ENCODE results near the gene WLS. TPM values are rescaled to one million over a fixed set of nuclear protein-coding genes. Genes with fewer than 3 reads are reported as not detected.
"Not testable (repeated sequence)": the region's sequence is repeated elsewhere in the genome, so short reads cannot be mapped to it uniquely, and the experiment has no call there.

Gene WLS
- total and polyA plus RNA-seq, 4 donors: 29.9 to 81.5 (median 51.8) TPM

DNA sequence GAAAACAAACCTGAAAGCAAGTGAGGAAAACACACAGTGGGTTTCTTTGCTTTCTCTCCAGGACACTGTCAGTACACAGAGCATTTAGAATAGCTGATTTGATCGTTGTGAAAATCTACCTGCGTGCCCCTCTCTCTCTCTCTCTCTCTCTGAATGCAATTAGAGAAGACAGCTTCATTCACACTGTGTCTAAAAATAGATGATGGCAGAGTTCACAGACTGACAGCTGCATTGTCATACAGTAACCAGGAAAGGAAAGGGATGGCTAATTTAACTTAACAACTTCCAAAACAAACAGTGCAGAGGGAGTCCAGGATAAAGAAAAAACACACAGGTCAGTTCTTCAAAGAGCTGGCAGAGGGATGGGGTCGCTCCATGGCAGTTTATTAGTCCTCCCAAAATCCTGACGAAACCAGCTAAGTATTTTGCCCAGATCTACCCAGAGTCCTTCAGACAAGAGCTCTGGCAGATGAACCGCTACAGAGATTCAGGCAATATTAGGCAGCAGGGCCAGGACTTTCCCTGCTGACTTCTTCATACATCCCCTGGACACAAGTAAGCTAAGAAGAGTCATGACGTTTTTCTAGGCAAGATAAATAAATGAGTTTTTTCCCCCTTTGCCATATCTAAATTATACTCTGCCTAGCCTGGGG lies 58.9 kb downstream of the WLS start:
- peak overlapping the region; percentile 21 to 25 for H3K27ac ChIP-seq (ENCODE audit: low read depth in 1 of 2, low read length in 2 of 2)
- peak; percentile 55 for ATAC-seq (ENCODE audit: low FRiP score)
- H3K9me3 ChIP-seq (ENCODE audit: control insufficient read depth, low read length): no peaks in the 10 kb centered on the region
- intact Hi-C loops (cut with DNase I): loop anchor here in 1 of 2 donors (5.0 kb wide), 1 partner anchor 59 kb away; the partner anchor contains the start of gene WLS
- DNase-seq: no peak
- no peaks in the 10 kb centered on the region for H3K36me3 ChIP-seq (ENCODE audit: control insufficient read depth in 1 of 2, insufficient read depth in 2 of 2, low read length in 1 of 2)
- peaks cover 2 to 30% of the 10 kb centered on the region in 2 donors for H3K4me1 ChIP-seq (ENCODE audit: control insufficient read depth in 1 of 2, insufficient read depth in 2 of 2, low read length in 2 of 2)
- 19% methylated on average over 6 of the region's 6 CpGs for WGBS, 2 donors
- no peak overlapping the region for H3K4me3 ChIP-seq (ENCODE audit: low read length in 2 of 2)
- H3K27me3 ChIP-seq (ENCODE audit: control insufficient read depth in 1 of 2, insufficient read depth in 2 of 2, low read length in 1 of 2): no peaks in the 10 kb centered on the region

DNA sequence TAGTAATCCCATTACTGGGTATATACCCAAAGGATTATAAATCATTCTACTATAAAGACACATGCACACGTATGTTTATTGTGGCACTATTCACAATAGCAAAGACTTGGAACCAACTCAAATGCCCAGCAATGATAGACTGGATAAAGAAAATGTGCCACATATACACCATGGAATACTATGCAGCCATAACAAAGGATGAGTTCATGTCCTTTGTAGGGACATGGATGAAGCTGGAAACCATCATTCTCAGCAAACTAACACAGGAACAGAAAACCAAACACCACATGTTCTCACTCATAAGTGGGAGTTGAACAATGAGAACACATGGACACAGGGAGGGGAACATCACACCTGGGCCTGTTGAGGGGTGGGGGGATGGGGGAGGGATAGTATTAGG lies 60.5 kb downstream of the WLS start:
- intact Hi-C loops (cut with DNase I): loop anchor here in 1 of 2 donors (5.0 kb wide), 1 partner anchor 61 kb away; the partner anchor contains the start of gene WLS
- 34 to 67% methylated on average over 1 of the region's 1 CpG for WGBS, 2 donors
- H3K9me3 ChIP-seq (ENCODE audit: control insufficient read depth, low read length); ATAC-seq (ENCODE audit: low FRiP score); H3K27me3 ChIP-seq (ENCODE audit: control insufficient read depth in 1 of 2, insufficient read depth in 2 of 2, low read length in 1 of 2); DNase-seq; H3K27ac ChIP-seq (ENCODE audit: low read depth in 1 of 2, low read length in 2 of 2); H3K36me3 ChIP-seq (ENCODE audit: control insufficient read depth in 1 of 2, insufficient read depth in 2 of 2, low read length in 1 of 2); H3K4me3 ChIP-seq (ENCODE audit: low read length in 2 of 2): not testable (repeated sequence)
- peaks cover 3 to 32% of the 10 kb centered on the region in 2 donors for H3K4me1 ChIP-seq (ENCODE audit: control insufficient read depth in 1 of 2, insufficient read depth in 2 of 2, low read length in 2 of 2)

DNA sequence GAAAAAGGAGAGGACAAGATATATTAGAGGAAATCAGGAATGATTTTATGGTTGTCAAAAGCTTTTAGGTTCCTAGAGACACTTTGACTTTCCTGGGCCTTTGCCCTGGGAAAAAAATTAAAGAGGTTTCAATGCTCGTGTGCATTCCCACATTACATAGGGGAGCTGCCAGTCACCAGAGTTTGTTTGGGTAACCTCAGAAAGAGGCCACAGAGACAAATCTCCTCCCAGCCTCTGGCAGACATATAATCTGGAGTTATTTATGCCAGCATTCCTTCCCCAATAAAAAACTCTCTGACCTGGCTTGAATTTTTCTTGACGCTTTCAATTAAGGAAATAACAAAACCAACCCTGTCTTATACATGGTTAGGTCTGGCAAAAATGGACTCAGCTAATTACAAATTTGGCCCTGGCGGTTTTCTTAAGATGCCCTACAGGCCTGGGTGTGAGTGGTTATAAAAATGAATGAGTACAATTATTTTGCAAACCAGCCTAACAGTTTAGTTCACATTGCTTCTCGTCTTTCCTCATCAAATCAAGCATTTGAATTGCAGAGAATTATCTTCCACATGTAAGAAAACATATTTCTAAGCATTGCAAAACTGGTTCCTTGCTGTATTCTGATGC lies 63.7 kb downstream of the WLS start:
- intact Hi-C loops (cut with DNase I): no loop called here
- H3K27me3 ChIP-seq (ENCODE audit: control insufficient read depth in 1 of 2, insufficient read depth in 2 of 2, low read length in 1 of 2): no peaks in the 10 kb centered on the region
- no peak overlapping the region for H3K27ac ChIP-seq (ENCODE audit: low read depth in 1 of 2, low read length in 2 of 2)
- ATAC-seq (ENCODE audit: low FRiP score) (no peak), DNase-seq (no peak)
- H3K4me3 ChIP-seq (ENCODE audit: low read length in 2 of 2): no peak overlapping the region
- H3K4me1 ChIP-seq (ENCODE audit: control insufficient read depth in 1 of 2, insufficient read depth in 2 of 2, low read length in 2 of 2): peaks cover 1 to 17% of the 10 kb centered on the region in 2 donors
- no peaks in the 10 kb centered on the region for H3K36me3 ChIP-seq (ENCODE audit: control insufficient read depth in 1 of 2, insufficient read depth in 2 of 2, low read length in 1 of 2)
- WGBS, 2 donors: 3 to 7% methylated on average over 4 of the region's 4 CpGs
- H3K9me3 ChIP-seq (ENCODE audit: control insufficient read depth, low read length): no peaks in the 10 kb centered on the region

DNA sequence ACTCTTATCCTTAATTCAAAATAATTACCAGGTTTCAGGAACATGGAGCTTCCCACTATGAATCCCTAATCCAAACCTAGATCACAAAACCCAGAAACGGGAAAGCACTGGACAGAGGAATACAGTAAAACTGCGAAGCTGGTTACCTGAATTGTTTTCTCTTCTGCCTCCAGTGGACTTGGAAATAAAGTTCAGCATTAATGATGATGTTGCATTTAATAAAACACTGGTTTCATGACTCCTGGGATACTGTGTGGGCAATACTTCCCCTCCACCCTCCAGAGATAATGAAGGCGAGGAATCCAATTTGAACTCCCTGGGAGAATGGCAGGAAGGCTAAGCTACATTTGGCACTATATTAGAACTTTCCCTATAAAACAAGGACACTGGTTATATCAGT lies 65.1 kb downstream of the WLS start:
- DNase-seq: no peak
- no peak for ATAC-seq (ENCODE audit: low FRiP score)
- intact Hi-C loops (cut with DNase I): no loop called here
- Histone ChIP-seq H3K4me1 (ENCODE audit: control insufficient read depth in 1 of 2, insufficient read depth in 2 of 2, low read length in 2 of 2) (peaks cover 1 to 14% of the 10 kb centered on the region in 2 donors), H3K27me3 (ENCODE audit: control insufficient read depth in 1 of 2, insufficient read depth in 2 of 2, low read length in 1 of 2) (no peaks in the 10 kb centered on the region), H3K9me3 (ENCODE audit: control insufficient read depth, low read length) (no peaks in the 10 kb centered on the region), H3K4me3 (ENCODE audit: low read length in 2 of 2) (no peak overlapping the region), H3K27ac (ENCODE audit: low read depth in 1 of 2, low read length in 2 of 2) (no peak overlapping the region), H3K36me3 (ENCODE audit: control insufficient read depth in 1 of 2, insufficient read depth in 2 of 2, low read length in 1 of 2) (no peaks in the 10 kb centered on the region)
- WGBS, 2 donors: 94 to 96% methylated on average over 3 of the region's 3 CpGs

DNA sequence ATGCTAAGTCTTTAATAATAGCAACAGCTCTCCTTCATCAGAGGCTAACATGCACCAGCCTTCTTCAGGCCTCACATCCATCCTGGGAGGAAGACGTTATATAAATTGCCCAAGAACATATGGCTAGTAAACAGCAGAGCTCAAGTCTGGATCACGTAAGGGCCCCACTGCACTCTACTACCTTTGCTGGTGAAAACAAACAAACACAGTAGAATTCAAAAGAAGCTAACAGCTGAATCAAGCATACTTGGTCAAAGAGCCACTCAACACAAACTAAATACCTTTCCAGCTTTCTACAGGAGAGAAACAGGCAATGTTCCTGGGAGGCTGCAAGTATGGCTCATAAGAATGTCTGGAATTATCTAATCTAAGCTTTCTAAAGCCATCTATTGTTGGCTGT lies 66.0 kb downstream of the WLS start:
- peaks cover 1 to 14% of the 10 kb centered on the region in 2 donors for H3K4me1 ChIP-seq (ENCODE audit: control insufficient read depth in 1 of 2, insufficient read depth in 2 of 2, low read length in 2 of 2)
- H3K36me3 ChIP-seq (ENCODE audit: control insufficient read depth in 1 of 2, insufficient read depth in 2 of 2, low read length in 1 of 2): no peaks in the 10 kb centered on the region
- H3K4me3 ChIP-seq (ENCODE audit: low read length in 2 of 2): no peak overlapping the region
- no peaks in the 10 kb centered on the region for H3K9me3 ChIP-seq (ENCODE audit: control insufficient read depth, low read length)
- WGBS, 2 donors: 89 to 94% methylated on average over 2 of the region's 2 CpGs
- H3K27me3 ChIP-seq (ENCODE audit: control insufficient read depth in 1 of 2, insufficient read depth in 2 of 2, low read length in 1 of 2): no peaks in the 10 kb centered on the region
- ATAC-seq (ENCODE audit: low FRiP score): no peak
- DNase-seq: no peak
- no peak overlapping the region for H3K27ac ChIP-seq (ENCODE audit: low read depth in 1 of 2, low read length in 2 of 2)
- intact Hi-C loops (cut with DNase I): no loop called here

DNA sequence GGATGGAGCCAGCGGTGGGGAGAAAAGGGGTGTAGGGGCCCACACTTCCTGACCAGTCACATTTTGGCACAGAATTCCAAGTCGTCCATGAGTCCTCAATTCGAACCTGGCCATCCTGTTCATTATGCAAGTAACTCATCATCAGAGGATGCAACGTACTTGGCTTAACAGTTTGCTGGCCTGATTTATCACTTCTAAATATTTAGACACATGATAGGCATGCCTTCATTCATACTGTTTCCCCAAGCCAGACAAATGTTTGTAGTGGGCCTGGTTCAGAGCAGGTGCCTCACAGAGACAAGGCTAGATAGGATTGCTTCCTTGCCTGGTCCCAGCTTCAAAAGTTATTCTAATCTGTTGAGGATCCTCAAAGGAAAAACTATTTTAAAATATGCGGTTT lies 66.7 kb downstream of the WLS start:
- H3K4me1 ChIP-seq (ENCODE audit: control insufficient read depth in 1 of 2, insufficient read depth in 2 of 2, low read length in 2 of 2): peaks cover 1 to 14% of the 10 kb centered on the region in 2 donors
- no peak overlapping the region for H3K27ac ChIP-seq (ENCODE audit: low read depth in 1 of 2, low read length in 2 of 2)
- no peak for DNase-seq

DNA sequence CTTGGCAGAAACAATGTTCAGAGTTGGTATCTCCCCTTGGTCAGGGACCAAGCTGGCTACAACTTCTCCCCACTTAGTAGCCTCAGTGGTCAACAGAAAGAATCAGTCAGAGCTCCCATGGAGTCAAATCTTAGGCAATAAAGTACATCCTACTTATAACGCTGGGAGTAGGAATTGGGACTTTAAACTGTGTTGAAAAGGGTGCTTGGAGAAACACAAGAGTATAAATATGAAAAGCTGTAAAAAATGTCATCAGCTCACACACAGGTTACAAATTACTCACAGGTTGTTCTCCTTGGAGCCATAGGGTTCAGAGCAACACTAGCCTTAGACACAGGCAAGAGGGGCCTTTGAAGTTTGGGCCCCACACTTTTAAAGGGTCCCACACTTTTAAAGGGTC lies 67.4 kb downstream of the WLS start:
- H3K9me3 ChIP-seq (ENCODE audit: control insufficient read depth, low read length): no peaks in the 10 kb centered on the region
- no peak overlapping the region for H3K27ac ChIP-seq (ENCODE audit: low read depth in 1 of 2, low read length in 2 of 2)
- no peak for DNase-seq
- H3K4me3 ChIP-seq (ENCODE audit: low read length in 2 of 2): no peak overlapping the region
- H3K36me3 ChIP-seq (ENCODE audit: control insufficient read depth in 1 of 2, insufficient read depth in 2 of 2, low read length in 1 of 2): no peaks in the 10 kb centered on the region
- H3K4me1 ChIP-seq (ENCODE audit: control insufficient read depth in 1 of 2, insufficient read depth in 2 of 2, low read length in 2 of 2): peaks cover 1 to 14% of the 10 kb centered on the region in 2 donors
- no peak for ATAC-seq (ENCODE audit: low FRiP score)
- no peaks in the 10 kb centered on the region for H3K27me3 ChIP-seq (ENCODE audit: control insufficient read depth in 1 of 2, insufficient read depth in 2 of 2, low read length in 1 of 2)
- WGBS, 2 donors: 77 to 87% methylated on average over 1 of the region's 1 CpG
- intact Hi-C loops (cut with DNase I): no loop called here

More for the DNA sequence above, 66.7 kb downstream of the WLS start:
- 81 to 93% methylated on average over 5 of the region's 5 CpGs for WGBS, 2 donors
- Histone ChIP-seq H3K36me3 (ENCODE audit: control insufficient read depth in 1 of 2, insufficient read depth in 2 of 2, low read length in 1 of 2) (no peaks in the 10 kb centered on the region), H3K9me3 (ENCODE audit: control insufficient read depth, low read length) (no peaks in the 10 kb centered on the region), H3K27me3 (ENCODE audit: control insufficient read depth in 1 of 2, insufficient read depth in 2 of 2, low read length in 1 of 2) (no peaks in the 10 kb centered on the region), H3K4me3 (ENCODE audit: low read length in 2 of 2) (no peak overlapping the region)
- ATAC-seq (ENCODE audit: low FRiP score): no peak
- intact Hi-C loops (cut with DNase I): no loop called here

DNA sequence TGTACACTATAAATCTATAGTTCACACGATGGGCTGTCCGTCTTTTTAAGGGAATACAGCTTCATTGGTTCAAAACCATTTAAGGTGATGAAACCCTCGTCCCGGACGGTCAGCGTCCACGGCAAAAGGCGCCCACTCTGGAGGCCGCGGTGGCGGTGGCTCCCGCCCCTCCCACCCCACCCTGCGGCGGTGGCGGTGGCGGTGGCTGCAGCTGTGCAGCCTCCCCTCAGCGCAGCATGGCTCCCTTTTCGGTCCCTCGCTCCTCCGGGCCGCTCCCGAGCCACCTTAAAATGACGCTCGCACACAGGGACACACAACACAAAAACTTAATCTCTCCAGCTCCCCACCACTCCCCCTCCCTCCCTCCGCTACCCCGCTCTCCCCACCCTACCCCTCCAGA lies 69.1 kb downstream of the WLS start:
- 96 to 97% methylated on average over 26 of the region's 26 CpGs for WGBS, 2 donors
- Histone ChIP-seq H3K27ac (ENCODE audit: low read depth in 1 of 2, low read length in 2 of 2) (no peak overlapping the region), H3K4me3 (ENCODE audit: low read length in 2 of 2) (no peak overlapping the region), H3K36me3 (ENCODE audit: control insufficient read depth in 1 of 2, insufficient read depth in 2 of 2, low read length in 1 of 2) (no peaks in the 10 kb centered on the region), H3K4me1 (ENCODE audit: control insufficient read depth in 1 of 2, insufficient read depth in 2 of 2, low read length in 2 of 2) (peaks cover under 1 to 3% of the 10 kb centered on the region in 2 donors), H3K9me3 (ENCODE audit: control insufficient read depth, low read length) (no peaks in the 10 kb centered on the region), H3K27me3 (ENCODE audit: control insufficient read depth in 1 of 2, insufficient read depth in 2 of 2, low read length in 1 of 2) (no peaks in the 10 kb centered on the region)
- intact Hi-C loops (cut with DNase I): no loop called here
- DNase-seq (no peak), ATAC-seq (ENCODE audit: low FRiP score) (no peak)

DNA sequence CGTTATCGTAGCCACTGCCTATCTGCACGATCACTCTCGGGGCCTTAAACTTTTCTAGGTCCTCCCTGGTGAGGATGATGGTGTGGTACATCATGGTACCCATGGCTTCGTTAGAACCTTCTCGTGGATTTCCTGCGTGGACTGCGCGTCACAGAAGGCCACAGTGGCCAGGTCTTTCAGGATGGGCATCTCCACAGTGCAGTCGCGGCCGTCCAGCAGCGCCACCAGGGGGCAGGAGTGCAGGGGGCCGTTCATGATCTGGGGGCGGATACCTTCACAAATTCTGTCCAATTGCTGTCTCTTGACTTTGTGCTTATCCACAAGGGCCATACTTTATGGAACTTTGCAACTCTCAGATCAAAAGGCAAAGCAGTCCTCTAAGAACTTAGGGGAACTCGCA lies 69.6 kb downstream of the WLS start:
- no peaks in the 10 kb centered on the region for H3K27me3 ChIP-seq (ENCODE audit: control insufficient read depth in 1 of 2, insufficient read depth in 2 of 2, low read length in 1 of 2)
- 92 to 95% methylated on average over 16 of the region's 16 CpGs for WGBS, 2 donors
- H3K27ac ChIP-seq (ENCODE audit: low read depth in 1 of 2, low read length in 2 of 2): no peak overlapping the region
- no peak overlapping the region for H3K4me3 ChIP-seq (ENCODE audit: low read length in 2 of 2)
- no peaks in the 10 kb centered on the region for H3K4me1 ChIP-seq (ENCODE audit: control insufficient read depth in 1 of 2, insufficient read depth in 2 of 2, low read length in 2 of 2)
- no peaks in the 10 kb centered on the region for H3K9me3 ChIP-seq (ENCODE audit: control insufficient read depth, low read length)
- intact Hi-C loops (cut with DNase I): no loop called here
- no peaks in the 10 kb centered on the region for H3K36me3 ChIP-seq (ENCODE audit: control insufficient read depth in 1 of 2, insufficient read depth in 2 of 2, low read length in 1 of 2)
- no peak for DNase-seq
- ATAC-seq (ENCODE audit: low FRiP score): no peak

Measured in aorta (tissue), 5 donors.